Activated CD4-positive, CD25-positive, alpha-beta regulatory T cell (primary cell): ENCODE measurements around the gene SH3GL2.

Source experiments
- DNase-seq, 4 experiments: peaks; one replicate each; lab custom pipeline; 2025; lab: John Stamatoyannopoulos, UW

Gene SH3GL2

DNA sequence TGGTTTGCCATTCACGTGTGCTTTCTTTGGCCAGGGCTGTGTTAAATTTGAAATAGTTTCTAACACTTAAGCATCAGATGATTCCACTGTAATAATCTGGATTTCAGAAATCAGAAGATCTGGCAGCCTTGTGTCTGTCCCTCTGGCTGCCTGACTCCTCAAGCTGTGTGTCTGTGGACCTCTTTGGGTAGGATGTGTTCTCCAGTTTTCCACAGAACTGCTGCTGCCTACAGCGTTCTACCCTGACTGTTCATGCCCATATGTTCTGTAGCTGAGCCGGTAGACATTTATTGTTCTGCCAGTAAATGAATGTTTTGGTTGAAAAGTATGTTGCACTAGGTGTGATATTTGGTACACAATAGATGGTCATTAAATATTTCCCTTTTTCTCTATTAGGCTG lies 81.3 kb downstream of the SH3GL2 start:
- no peak for DNase-seq

DNA sequence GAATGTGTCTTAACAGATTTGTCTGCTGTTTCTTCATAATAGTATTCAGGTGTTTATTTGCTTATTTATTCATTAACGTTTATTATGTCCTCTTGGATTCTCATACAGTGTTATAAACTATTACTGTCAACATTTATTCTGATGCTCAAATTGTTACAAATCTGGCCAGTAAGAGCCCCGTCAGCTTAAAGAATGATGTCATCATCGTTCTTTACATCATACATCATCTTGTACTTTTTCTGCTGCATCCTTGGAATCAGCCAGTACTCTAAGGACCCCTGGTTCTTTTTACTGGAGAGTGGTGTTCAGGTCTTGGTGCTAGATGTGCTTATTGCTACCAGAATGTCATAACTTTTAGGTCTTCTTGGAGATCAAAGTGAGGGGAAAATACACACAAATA lies 86.6 kb downstream of the SH3GL2 start:
- no peak for DNase-seq

DNA sequence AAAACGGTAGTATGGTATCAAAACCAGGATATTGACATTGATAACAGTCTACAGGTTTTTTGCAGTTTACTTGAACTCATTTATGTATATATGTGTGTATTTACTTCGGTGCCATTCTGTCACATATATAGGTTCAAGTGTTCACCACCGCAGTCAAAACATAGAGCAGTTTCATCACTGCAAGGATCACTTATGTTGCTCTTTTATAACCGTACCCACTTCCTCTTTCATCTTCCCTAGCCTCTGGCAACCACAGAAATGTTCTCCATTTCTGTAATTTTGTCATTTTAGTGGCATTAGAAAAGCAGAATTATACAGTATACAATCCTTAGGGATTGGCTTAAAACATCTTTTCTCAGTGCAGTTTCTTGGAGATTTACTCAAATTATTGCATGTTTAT lies 90.3 kb downstream of the SH3GL2 start:
- no peak for DNase-seq

DNA sequence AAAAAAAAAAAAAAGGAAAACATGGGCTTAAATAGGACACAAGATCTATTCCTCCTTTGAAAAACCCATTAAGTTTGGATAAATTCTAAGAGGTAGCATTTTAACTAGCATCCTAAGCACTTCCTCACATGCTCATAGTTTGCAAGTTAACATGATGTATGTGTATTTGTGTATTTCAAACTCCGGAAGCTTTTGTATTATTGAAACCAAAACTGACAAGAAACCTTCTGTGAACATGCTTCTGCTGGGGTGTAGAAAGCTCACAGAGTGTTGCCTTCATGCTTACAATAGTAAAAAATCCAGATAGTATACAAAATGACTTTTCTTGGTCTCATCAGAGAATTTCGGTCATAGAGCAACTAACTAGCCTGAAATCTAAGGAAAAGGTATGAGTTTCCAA lies 103.8 kb downstream of the SH3GL2 start:
- DNase-seq: no peak

DNA sequence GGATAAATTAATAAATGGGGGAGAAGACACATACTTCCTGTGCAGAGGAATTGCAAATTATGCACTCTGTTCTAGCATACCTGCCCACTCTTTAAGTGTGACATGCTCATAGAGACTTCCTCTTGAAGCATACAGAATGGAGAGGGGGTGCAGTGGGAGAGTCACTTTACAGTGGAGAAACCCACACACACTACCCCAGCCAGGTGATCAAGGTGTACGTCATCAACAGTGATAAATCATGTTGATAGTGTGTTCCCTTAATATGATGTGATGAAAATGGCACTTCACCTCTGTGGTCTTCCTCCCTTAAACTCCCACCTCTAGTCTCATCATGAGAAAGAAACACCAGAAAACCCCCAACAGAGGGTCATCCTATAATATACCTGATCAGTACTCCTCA lies 110.0 kb downstream of the SH3GL2 start:
- no peak for DNase-seq

DNA sequence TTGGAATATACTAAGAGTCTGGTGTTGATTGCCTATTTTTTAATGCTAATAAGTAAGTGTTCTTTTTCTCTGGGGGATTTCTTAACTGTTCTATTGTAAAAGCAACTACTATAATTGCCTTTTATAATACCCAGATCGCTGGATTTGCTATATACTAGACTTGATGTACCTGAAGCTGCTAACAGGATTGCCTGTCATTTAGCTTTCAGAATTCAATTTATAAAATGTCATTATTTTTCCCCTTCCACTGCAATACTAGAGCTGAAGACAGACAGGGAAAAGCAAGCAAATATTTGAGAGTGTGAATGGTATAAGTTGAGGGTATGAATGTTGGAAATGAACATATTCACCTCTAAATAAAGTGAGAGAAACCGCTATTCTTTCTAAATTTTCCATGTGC lies 115.5 kb downstream of the SH3GL2 start:
- DNase-seq: no peak

DNA sequence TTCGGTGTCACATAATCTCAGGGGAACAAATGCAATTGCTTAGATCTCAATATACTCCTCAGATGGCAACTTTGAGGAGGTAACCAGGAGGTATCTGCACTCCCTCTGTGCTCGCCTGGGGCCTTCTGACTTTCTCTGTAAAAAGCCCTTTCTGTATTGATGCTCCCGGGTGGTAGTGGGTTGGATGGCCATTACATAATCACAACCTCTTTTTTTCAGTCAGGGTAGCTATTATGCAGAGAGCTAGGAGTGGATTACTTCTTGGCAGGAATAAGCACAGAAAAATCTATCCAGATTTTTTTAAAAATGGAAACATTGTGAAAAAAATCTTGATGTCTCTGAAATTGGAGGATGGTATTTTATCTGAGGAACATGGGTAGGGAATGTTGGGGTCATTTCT lies 116.6 kb downstream of the SH3GL2 start:
- DNase-seq: no peak

DNA sequence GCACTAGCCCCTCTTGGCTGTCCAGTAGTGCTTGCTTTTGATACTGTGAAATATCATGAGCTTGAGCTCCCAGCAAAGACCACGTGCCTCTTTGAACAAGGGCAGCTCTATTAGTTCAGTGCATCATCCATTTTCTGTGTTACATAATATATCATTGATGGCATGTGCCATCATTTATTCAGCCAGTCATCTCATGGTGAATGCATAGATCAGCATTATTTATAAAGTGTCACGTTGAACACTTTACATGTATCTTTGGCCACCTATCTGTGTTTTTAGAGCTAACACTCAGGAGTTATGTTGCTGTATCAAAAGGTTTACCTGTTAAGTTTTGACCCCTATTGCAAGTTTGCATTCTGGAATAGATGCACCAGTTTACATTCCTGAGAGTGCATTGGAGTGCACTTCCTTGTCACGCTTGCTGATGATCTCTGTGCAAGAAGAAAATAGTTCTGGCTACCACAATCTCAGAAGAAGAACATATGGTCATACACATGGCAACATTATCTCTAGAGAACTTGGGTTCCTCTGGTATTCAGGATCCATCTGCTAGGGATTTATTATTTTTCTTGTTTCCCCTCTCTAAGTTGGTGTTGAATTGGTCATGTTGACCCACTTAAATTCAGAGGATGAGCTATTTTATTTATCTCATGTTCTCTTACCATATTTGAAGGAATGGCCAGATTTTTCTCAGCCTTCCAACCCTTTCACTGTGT lies 120.9 kb downstream of the SH3GL2 start:
- no peak for DNase-seq

DNA sequence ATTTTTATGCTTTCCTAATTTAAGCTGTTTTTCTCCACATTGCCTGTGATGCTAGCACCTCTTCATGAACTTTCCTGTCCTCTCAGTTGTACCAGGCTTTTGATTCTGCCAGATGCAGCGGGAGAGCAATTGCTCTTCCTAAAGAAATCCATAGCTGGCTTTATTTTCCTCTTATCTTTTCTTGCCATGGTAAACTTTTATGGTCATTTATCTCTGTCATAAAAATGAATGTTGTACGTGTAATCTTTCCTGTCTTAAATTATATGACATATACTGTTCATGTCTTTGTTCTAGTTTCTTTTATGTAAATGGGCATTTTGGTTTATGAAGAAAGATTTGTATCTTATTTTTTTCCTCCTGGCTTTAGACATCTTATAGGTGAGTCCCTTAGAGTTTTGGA lies 127.5 kb downstream of the SH3GL2 start:
- no peak for DNase-seq

DNA sequence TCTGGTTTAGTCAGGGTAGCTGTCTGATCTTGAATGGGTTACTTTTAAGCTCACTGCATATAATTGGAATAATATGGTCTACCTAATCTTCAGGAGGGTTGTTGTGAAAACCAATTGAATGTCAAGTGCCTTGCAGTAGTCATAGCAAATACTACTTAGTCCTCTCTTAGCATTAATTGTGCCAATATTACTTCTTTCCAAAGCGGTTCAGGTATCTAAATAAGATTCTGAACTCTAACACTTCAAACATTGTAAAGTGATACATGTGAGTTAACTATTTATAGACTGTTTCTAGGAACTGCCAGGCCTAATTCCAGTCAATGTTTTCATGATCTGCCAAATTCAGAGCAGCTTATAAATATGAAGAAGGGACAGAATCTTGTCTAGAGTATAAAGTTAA lies 140.2 kb downstream of the SH3GL2 start:
- DNase-seq: no peak

DNA sequence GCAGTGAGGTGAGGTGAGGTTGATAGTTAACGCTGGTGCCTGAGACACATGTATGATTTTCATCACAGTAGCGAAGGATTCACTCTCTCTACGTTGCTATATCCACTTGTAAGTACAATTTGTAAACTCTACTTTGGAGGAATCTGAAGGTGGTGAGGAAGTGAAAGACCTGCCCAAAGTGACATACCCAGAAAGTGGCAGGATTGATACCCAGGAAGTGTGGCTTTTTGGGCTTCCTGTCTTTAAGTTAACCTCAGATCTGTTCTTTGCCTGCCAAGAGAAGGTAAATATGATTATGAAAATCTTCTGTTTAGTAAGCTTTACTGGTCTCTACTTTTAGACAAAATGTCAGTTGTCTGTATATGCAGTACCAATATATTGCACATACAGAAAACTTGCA lies 143.1 kb downstream of the SH3GL2 start:
- DNase-seq: no peak

DNA sequence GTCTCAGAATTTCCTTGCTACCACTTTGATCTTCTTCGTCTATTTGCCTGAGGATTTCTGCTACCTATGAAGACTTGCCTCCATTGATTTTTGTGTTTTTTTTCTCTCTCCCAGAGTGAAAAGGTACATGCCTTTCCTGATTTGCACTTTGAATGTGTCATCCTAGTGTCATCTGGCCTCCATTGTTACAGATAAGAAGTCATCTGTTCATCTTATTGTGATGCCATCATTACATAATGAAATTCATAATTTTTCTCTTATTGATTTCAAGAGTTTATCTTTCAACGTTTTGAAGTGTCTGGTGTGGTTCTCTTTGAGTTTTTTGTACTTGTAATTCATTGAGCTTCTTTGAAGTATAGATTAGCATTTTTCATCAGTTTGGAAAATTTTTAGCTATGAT lies 144.8 kb downstream of the SH3GL2 start:
- DNase-seq: no peak

DNA sequence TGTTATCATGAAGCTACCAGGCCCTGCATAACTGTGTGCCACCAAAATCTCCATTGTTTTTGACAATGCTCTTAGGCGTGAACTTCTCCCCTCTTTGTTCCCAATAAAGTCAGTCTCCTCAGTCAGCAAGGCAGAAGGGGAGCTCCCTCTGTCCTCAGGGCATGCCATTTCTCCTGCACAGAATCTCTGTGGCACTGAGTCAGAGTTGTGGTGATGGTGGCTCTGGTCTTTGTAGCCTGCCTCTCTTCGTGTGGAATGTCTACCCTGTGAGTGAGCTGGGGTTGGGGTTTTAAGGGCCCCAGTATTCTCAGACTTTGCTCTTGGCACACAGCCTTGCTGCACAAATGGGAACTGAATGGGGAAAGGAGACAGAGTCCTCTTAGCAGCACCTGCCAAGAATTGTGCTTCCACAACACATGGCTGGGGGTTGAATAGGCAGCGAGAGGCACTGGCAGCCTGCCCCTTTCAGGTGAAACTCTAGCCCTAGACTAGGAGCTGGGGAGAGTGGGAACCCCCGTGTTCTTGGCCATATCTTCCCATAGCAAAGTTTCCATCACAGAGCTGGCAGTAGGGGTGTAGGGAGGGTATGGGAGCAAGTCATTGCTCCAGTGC lies 146.6 kb downstream of the SH3GL2 start:
- no peak for DNase-seq

DNA sequence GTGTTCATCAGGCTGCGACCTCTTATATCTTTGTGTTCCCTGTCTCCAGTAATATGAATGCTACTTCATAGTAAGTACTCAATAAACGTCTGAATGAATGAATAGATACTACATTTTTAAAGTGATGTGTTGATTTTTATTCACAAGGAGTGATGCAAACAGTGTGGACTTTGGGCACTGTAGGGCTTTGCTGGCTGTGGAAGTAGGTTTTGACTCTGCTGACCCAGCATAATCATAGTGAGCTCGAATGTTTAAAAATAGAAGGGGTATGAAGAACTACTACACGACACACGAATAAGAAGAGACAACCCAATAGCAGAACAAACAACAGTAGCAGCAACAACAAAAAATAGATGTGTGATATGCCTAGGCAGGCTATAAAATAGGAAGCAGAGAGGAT lies 147.4 kb downstream of the SH3GL2 start:
- no peak for DNase-seq

DNA sequence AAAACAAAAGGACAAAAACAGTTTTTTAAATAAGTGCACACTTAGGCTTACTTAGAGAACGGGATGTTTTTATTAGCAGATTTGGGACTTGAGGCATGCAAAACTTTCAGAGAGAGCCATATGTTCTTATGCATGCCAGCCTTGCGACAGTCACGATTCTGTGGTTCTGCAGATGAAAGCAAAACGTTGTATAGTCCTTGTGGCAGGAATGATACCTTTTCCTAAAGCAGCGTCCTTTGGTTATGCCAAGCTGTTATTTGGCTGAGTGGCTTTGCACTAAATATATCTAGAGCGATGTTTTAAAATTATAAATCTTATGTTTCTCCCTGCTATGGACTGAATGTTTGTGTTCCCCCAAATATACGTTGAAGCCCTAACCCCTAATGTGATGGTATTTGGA lies 152.0 kb downstream of the SH3GL2 start:
- no peak for DNase-seq

DNA sequence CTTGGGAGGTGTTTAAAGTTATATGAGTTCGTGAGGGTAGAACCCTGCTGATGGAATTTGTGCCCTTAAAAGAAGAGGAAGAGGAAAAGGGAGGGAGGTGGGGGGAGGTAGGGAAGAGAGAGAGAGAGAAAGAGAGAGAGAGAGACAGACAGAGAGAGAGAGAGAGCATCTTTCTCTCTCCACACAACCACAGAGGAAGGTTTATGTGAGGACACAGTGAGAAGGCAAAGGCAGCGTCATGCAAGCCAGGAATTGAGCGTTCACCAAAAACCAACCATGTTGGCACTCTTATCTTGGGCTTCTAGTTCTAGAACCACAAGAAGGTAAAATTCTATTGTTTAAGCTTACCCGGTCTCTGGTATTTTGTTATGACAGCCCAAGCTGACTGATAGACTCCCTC lies 152.4 kb downstream of the SH3GL2 start:
- no peak for DNase-seq

DNA sequence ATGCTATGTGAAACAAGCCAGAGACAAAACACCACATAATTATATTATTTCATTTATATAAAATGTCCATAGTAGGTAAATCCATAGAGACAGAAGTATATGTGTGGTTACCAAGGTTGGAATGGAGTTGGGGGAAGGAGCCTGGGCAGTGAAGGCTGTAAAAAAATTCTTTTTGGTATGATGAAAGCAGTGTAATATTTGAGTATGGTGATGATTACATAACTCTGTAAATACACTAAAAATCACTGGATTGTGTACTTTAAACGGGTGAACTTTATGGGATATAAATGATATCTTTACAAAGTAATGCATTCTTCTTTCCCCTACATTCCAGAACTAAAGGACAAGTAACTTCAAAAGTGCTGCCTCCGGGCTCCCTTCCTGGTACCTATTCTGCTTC lies 155.8 kb downstream of the SH3GL2 start:
- DNase-seq: no peak

DNA sequence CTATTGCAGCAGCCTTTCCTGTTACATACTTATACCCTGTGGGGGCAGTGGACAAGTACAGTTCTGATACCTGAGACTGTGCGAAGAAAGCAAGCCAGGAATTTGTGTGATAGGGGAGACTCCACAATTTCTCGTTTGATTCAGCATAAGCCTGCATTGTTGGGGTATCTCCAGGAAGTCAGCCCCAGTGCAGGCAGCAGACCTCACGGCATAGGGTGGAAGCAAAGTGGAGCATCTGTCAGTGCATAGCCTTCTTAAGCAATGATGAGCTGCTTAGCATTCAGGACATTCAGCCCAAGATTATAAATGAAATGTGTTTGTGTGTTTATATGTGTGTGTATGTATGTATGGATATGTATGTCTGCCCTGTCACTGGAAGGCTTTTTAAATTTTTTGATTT lies 157.0 kb downstream of the SH3GL2 start:
- no peak for DNase-seq

DNA sequence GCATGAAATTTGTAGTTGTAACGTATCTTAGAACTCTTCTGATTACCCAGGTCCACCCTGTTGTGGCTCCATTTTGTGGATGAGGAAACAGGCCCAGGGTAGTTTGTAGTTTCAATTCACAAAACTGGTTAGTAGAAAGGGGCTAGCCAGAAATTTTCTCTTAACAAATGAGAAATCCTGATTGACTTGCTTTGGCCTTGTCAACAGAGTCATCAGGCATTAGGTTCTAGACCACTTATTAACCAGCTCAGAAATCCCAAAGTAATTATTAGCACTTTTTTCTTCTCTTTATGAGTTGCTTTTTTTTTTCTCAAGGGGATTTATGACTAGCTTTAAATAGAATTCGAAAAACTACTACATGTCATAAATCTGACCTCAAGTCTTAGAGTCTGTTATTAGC lies 160.2 kb downstream of the SH3GL2 start:
- DNase-seq: no peak

DNA sequence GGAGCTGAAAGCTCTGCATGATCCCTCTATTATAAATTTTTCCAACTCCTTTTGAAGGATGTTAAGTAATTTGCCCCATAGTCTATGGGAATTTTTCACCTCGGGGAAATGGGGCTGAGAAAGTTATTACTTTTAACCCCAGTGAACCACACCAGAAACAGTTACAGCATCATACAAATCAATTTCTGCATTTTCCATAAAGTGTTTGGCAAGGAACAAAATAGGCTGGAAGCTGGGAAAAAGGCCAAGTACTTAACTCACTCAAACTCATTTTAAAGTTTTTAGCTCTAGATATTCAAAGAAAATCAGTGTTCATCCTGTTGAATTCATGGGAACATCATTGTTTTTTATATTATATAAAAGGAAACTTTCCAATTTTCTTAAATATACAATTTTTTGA lies 160.9 kb downstream of the SH3GL2 start:
- no peak for DNase-seq

DNA sequence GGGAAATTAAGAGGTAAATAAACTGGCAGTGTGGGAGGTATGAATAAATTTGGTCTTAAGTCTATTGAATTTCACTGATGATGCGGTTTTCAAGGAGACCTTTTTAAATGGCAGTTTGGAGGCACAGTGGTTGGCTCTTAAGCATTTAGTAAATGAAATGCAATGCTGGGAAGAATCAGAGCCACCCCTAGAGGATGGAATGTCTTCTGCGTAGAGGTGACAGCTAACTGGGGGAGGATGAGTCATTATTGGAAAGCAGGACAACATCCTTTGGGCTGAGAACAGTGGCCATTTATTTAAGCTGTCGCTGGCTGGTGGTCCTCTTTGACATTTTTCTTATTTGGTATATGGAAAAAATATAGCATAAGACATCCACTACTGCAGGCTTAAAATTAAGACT lies 163.2 kb downstream of the SH3GL2 start:
- DNase-seq: no peak

DNA sequence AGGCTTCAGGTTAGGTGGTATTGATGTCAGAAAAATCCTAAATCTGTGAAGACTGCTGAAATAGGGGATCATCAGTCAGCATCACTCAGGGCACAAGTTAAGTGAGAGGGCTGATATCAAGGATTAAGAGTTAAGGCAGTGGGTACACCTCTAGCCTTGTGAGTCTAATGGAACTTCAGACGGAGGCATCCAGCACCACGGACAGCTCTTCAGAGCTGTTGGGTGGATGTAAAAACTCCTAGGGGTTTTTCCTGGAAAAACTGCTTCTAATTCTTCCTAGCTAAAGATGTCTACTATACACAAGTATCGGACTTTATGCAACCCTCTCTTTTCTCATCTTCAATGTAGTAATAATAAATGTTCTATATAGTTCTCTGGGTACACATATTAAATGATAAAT lies 165.9 kb downstream of the SH3GL2 start:
- DNase-seq: no peak

DNA sequence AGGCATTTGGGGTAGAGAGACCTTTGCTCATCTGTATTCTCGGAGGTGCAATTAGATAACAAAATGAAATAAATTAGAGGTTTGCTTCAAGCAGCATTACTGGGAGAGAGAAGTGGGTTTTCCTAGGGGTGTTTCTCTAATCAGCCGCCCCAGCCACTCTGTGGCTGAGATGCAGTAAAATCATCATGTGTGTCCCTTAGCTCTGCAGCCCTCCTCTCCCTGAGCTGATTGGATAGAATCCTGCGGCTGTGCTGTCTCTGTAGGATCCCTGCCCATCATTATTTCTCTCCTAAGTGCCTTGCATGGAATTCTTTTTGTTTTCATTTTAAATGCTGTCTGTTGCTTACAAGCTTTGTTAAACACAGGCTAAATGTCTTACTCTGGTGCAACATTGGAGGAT lies 171.4 kb downstream of the SH3GL2 start:
- DNase-seq: no peak

DNA sequence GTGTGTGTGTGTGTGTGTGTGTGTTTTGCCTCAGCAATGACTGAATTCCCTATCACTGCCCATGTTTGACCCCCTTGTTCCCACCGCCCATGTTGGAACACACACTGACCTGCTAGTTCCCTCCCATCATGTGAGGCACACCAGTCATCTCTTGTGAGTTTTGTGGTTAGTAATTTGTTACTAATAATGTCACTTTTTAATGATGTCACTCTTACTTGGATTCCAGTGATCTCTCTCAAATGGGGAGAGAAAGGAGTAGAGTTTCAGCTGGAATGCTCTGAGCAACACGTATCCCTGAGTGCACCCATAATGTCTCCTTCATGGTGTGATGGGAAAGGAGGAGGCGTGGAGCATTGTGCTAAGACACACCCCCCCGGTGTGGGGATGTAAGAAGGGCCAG lies 172.6 kb downstream of the SH3GL2 start:
- no peak for DNase-seq
